Measurements from ENCODE around the gene OR51F1. TPM values are rescaled to one million over a fixed set of nuclear protein-coding genes. Genes with fewer than 3 reads are reported as not detected.

Gene OR51F1
- total and polyA plus RNA-seq, 2 of the 8 experiments (the other 6 are each of a cell fraction or from before 2014, with no cell fraction given) = not detected

GRCh38 chr11:4798427-4799183, 28.9 kb upstream of the OR51F1 start:
- Histone ChIP-seq H2BK5ac (ENCODE audit: low read depth, low read length) (no peak overlapping the region), H3K23ac (ENCODE audit: insufficient read length) (no peak overlapping the region), H3K79me2 (ENCODE audit: control insufficient read depth in 1 of 2, insufficient read depth in 2 of 2, low read length in 2 of 2) (no peaks in the 10 kb centered on the region), H3K27ac (ENCODE audit: low read depth, low read length) (no peak overlapping the region), H4K5ac (ENCODE audit: insufficient read length, low read depth, low read length) (no peak overlapping the region), H3K14ac (ENCODE audit: insufficient read length) (no peak overlapping the region), H4K8ac (ENCODE audit: extremely low read depth, insufficient read depth, low read length) (no peak overlapping the region), H3K79me1 (ENCODE audit: low read depth, low read length) (no peaks in the 10 kb centered on the region), H2BK12ac (ENCODE audit: low read depth, low read length) (no peak overlapping the region), H3K4me2 (ENCODE audit: insufficient read depth in 1 of 2, low read depth in 2 of 2, low read length in 2 of 2) (no peak overlapping the region), H3K9ac (replicated peaks in 1 of 4; ENCODE audit: extremely low read depth in 1 of 4, low read depth in 3 of 4, low read length in 3 of 4) (no peak overlapping the region), H4K91ac (replicated peaks; ENCODE audit: insufficient read length, low read length) (no peak overlapping the region), H2AFZ (ENCODE audit: low read length) (no peak overlapping the region), H3K36me3 (ENCODE audit: control insufficient read depth in 2 of 4, insufficient read depth in 4 of 4, low read length in 3 of 4) (no peaks in the 10 kb centered on the region), H3K4ac (replicated peaks; ENCODE audit: insufficient read length, low read depth, low read length) (no peak overlapping the region), H3K27me3 (replicated peaks in 1 of 4; ENCODE audit: control insufficient read depth in 3 of 4, extremely low read depth in 1 of 4, insufficient read depth in 3 of 4, low read length in 3 of 4) (peaks cover 0 to 1% (median 0%) of the 10 kb centered on the region in 4 experiments; a peak in 1 of 7 replicates), H3K4me3 (ENCODE audit: extremely low read depth in 1 of 4, insufficient read depth in 2 of 4, low read depth in 3 of 4, low read length in 4 of 4) (no peak overlapping the region), H2AK5ac (ENCODE audit: low read depth, low read length) (no peak overlapping the region), H3K23me2 (ENCODE audit: low read depth, low read length) (no peaks in the 10 kb centered on the region; the same call in 1 of the 2 replicates), H4K20me1 (replicated peaks in 1 of 2; ENCODE audit: control insufficient read depth in 1 of 2, insufficient read depth in 2 of 2, low read length in 2 of 2) (no peaks in the 10 kb centered on the region), H2BK120ac (replicated peaks; ENCODE audit: low read depth, low read length) (no peak overlapping the region), H3K56ac (replicated peaks; ENCODE audit: insufficient read length, low read depth, low read length) (no peak overlapping the region), H2BK20ac (ENCODE audit: low read length) (no peak overlapping the region), H3K4me1 (replicated peaks in 1 of 4; ENCODE audit: control insufficient read depth in 3 of 4, insufficient read depth in 4 of 4, low read length in 3 of 4) (no peaks in the 10 kb centered on the region), H3K9me3 (ENCODE audit: insufficient read depth in 2 of 2, low read depth in 1 of 2, low read length in 1 of 2) (0 out of 4 replicates have a peak, but pooled peaks cover 0 to 3% of the 10 kb centered on the region in 2 experiments), H3K18ac (ENCODE audit: extremely low read depth, low read length) (no peak overlapping the region), H2BK15ac (ENCODE audit: low read length) (no peak overlapping the region)
- CTCF ChIA-PET (ENCODE audit: partially characterized antibody) = interaction anchor here (1.4 kb wide), 1 partner anchor 161 kb away, joined by 6 read pairs; the partner anchor contains the start of gene OR51D1
- FAIRE-seq = no peak
- no peak for DNase-seq (ENCODE audit: low read depth in 1 of 2, low spot score in 2 of 2)
- POLR2A ChIA-PET (ENCODE audit: partially characterized antibody) = no interaction called here
- 94% methylated on average over 6 of the region's 6 CpGs; no CpG with 5 or more reads in 1 of the 2 experiments for WGBS, 2 experiments (ENCODE audit: extremely low coverage in 1 of 2, insufficient coverage in 1 of 2, insufficient read length in 1 of 2, insufficient replicate concordance in 2 of 2, low coverage in 1 of 2, low lambda C conversion rate in 2 of 2, missing lambda C conversion rate in 1 of 2)
- TF ChIP-seq E2F6 (IDR thresholded peaks at IDR 0.05) (no peak), SP1 (IDR thresholded peaks at IDR 0.05; ENCODE audit: low read depth, low read length) (no peak), POLR2AphosphoS5 (IDR thresholded peaks at IDR 0.05; ENCODE audit: low read depth, low read length) (no peak), KDM1A (IDR thresholded peaks at IDR 0.05; ENCODE audit: borderline replicate concordance, low read length) (no peak), BACH1 (IDR thresholded peaks at IDR 0.05; ENCODE audit: low read length) (no peak), CTCF (IDR thresholded peaks at IDR 0.05; ENCODE audit: control extremely low read depth in 1 of 3, insufficient read depth in 1 of 3, low read depth in 1 of 3, low read length in 3 of 3) (no peak), SP2 (IDR thresholded peaks at IDR 0.05; ENCODE audit: low read length) (no peak), ATF3 (IDR thresholded peaks at IDR 0.05; ENCODE audit: insufficient read depth, low read depth, low read length) (no peak), GABPA (IDR thresholded peaks at IDR 0.05; ENCODE audit: borderline replicate concordance, insufficient read depth, low read length) (no peak)

Data from H1 (cell line).